ENCODE data around the gene TTC28.
"Not testable (repeated sequence)": the region's sequence is repeated elsewhere in the genome, so short reads cannot be mapped to it uniquely, and the experiment has no call there.

TTC28 gene

DNA sequence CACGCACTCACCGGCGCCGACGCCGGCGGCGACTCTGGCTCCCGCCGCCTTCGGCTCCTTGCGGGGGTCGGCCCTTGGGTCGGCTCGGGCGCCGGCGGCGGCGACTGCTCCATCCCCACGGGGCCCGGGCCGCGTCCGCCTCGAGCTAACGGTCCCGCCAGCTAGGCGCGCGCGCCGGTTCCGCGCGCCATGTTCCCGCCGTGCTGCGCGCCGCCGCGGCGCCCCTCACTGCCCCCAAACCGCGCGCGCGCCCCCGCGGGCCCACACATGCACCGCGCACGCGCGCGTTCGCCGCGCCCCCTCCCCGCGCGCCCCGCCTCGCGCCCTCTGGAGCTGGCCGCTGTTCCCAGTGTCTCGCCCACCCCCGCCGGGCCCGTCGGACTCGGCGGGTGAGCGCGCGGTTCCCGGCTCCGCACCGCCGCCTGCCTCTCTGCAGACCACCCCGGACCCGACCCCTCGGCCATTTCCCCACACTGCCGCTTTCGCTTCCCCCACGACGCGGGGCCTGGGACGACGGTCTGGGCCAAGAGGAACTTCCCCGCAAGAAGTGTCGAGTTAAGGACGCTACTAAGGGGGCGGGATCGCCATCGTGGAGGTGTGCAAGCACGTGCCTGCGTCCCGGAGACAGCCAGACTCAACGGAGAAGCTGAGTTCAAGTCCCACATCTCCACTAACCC lies at the start of gene TTC28:
TSS of gene TTC28 (minus strand) at position 230 of the 677 bp plus-strand sequence. CDS start at position 113, 117 bp downstream.
- not testable (repeated sequence) for DNase-seq (ENCODE audit: low spot score)

GRCh38 chr22:28728621-28729313 lies 49.1 kb upstream of the TTC28 start:
- no peak for DNase-seq (ENCODE audit: low spot score)

DNA sequence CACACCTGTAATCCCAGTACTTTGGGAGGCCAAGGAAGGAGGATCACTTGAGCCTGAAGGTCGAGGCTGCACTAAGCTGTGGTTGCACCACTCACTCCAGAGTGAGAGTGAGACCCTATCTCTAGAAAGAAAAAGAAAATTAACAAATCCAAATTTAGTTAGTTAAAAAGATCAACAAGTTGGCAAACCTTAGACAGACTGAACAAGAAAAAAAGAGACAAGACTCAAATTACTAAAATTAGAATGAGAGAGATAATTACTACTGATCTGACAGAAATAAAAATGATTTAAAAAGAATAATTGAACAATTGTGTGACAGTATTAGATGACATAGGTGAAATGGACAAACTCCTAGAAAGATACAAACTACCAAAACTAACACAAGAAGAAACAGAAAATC lies 48.4 kb upstream of the TTC28 start:
- no peak for DNase-seq (ENCODE audit: low spot score)

GRCh38 chr22:28718044-28718443 lies 38.4 kb upstream of the TTC28 start:
- DNase-seq (ENCODE audit: low spot score): no peak

GRCh38 chr22:28716686-28717085 lies 37.0 kb upstream of the TTC28 start:
- no peak for DNase-seq (ENCODE audit: low spot score)

DNA sequence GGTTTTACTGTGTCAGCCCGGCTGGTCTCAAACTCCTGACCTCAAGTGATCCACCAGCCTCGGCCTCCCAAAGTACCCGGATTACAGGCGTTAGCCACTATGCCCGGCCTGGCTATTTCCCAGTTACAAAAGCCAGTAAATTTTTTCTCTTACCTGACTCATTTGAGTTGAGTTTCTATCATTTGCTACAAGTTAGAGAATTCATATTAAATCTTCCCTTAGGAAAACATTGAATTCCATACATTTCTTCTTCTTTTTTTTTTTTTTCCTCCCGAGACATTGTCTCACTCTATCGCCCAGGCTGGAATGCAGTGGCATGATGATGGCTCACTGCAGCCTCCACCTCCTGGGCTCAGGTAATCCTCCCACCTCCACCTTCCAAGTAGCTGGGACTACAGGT lies 36.0 kb upstream of the TTC28 start:
- DNase-seq (ENCODE audit: low spot score): no peak

- DNase-seq (ENCODE audit: low spot score): no peak
Observed at GRCh38 chr22:28714043-28714628, 34.5 kb upstream of the TTC28 start.

- no peak for DNase-seq (ENCODE audit: low spot score)
Observed at GRCh38 chr22:28711820-28712777, 32.5 kb upstream of the TTC28 start.

GRCh38 chr22:28711341-28711740 lies 31.7 kb upstream of the TTC28 start:
- no peak for DNase-seq (ENCODE audit: low spot score)

GRCh38 chr22:28710576-28711191 lies 31.0 kb upstream of the TTC28 start:
- no peak for DNase-seq (ENCODE audit: low spot score)

GRCh38 chr22:28710107-28710506 lies 30.5 kb upstream of the TTC28 start:
- no peak for DNase-seq (ENCODE audit: low spot score)

- DNase-seq (ENCODE audit: low spot score): no peak
Observed at GRCh38 chr22:28706845-28707244, 27.2 kb upstream of the TTC28 start.

DNA sequence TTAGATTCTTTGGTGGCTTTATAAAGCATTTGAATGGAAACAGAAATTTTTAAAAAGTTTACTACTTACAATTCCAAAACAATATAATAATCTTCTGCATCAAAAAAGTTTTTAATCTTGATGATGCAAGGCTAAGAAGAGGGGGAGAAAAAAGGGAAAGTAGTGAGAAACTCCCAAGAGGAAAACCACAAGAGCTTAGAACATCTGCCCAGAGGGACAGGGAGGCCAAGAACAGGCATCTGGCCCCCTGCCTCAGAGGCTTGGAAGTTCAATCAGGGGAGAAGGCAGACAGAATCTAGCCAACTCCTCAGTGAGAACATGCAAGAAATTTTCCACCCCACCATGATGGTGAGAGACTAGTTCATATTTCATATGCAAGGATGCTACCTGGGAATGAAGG lies 23.8 kb upstream of the TTC28 start:
- no peak for DNase-seq (ENCODE audit: low spot score)

DNA sequence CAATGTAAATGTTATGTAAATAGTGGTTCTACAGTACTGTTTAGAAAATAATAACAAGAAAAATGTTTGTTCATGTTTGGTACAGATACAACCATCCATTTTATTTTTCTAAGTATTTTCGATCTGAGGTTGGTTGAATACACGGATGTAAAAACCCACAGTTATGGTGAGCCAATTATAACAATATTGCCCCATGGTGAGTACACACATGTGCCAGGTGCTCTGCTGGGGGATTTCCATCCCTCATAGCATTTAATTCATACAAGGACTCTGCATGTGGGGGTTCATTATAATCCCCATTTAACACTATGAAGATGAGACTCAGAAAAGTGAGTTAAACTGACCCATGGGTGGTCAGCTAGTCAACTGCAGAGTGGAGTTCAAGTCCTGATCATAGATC lies 23.3 kb upstream of the TTC28 start:
- DNase-seq (ENCODE audit: low spot score): no peak

DNA sequence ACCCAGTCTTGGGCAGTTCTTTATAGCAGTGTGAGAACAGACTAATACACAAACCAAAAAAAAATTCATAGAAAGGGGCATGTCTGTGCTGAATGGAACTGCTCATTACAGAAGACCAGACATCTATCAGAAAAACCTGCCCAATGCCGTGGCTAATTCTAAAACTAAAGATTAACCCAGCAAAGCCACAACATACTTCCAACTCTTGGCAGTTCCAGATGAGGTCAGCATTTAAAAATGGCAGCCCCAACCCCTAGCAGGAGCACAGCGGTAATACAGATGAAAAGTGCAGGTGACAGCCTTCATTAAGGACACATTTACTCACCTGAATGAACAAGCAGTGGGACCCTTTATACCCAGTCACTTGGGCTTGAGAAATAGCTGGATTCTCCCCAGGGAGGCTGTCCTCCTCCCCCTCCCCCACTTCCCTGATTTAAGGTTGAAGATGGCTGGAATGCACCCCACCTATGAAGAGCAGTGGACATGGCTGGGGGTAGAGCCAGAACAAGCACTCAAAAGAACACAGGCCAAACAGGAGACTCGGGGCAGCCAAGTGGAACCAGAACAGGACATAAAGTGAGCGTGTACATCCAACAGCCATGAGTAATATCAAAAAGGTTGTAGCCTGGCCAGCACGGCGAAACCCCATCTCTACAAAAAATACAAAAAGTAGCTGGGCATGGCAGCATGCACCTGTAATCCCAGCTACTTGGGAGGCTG lies 13.6 kb upstream of the TTC28 start:
- DNase-seq (ENCODE audit: low spot score): not testable (repeated sequence)

GRCh38 chr22:28689796-28690195 lies 10.2 kb upstream of the TTC28 start:
- not testable (repeated sequence) for DNase-seq (ENCODE audit: low spot score)

DNA sequence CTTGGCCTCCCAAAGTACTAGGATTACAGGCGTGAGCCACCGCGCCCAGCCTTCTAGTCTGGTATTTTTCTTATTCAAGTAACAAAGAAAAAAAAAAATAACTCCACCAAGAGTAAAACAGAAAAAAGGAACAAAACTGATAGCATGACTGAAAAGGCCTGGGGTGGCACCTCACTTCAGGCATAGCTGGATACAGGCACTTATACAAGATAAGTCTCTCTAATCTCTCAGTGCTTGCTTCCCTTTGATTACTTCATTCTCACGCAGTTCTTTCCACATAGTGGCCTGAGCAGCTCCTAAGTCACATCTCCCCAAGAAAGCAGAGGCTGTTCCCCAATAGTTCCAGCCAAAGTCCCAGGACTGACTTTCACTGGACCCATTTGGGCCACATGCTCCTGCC lies 3.3 kb upstream of the TTC28 start:
- not testable (repeated sequence) for DNase-seq (ENCODE audit: low spot score)

DNA sequence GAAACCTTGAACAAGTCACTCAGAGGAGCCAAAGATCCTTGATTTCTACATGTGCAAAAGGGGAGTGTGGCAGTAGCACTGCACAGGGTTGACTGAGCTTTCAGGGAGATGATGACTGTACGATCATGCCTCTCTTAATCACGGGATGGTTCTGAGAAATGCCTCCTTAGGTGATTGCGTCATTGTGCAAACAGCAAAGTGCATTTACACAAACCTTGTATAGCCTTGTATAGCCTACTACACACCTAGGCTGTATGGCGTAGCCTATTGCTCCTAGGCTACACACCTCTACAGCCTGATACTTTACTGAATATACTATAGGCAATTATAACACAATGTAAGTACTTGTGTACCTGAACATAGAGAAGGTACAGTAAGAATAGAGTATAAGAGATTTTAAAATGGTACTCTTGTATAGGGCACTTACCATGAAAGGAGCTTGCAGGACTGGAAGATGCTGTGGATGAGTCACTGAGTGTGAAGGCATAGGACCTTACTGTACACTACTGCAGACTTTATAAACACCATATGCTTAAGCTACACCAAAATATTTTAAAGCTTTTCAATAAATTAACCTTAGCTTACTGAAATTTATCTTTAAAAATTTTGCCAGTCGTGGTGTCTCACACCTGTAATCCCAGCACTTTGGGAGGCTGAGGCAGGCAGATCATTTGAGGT lies 1.3 kb upstream of the TTC28 start:
- not testable (repeated sequence) for DNase-seq (ENCODE audit: low spot score)

GRCh38 chr22:28678778-28679610 lies 646 bp downstream of the TTC28 start:
- DNase-seq (ENCODE audit: low spot score): not testable (repeated sequence)

GRCh38 chr22:28678170-28678569 lies 1.5 kb downstream of the TTC28 start:
- not testable (repeated sequence) for DNase-seq (ENCODE audit: low spot score)
